Measurements from ENCODE around the gene GRM5. TPM values are rescaled to one million over a fixed set of nuclear protein-coding genes. Genes with fewer than 3 reads are reported as not detected.
A peak's percentile ranks its signal among the peaks of the same experiment; 100 is the strongest.
"Not testable (repeated sequence)": the region's sequence is repeated elsewhere in the genome, so short reads cannot be mapped to it uniquely, and the experiment has no call there.

Gene GRM5
- total RNA-seq, 1 experiment from 2014 or later: not detected

- H3K9ac ChIP-seq (ENCODE audit: low read length); BruUV-seq (replicated peaks); H3K27me3 ChIP-seq (ENCODE audit: low read length); H3K36me3 ChIP-seq (ENCODE audit: low read depth, low read length); DNase-seq; H3K9me3 ChIP-seq (ENCODE audit: low read length); H3K79me2 ChIP-seq (ENCODE audit: low read length); CTCF ChIA-PET; H2AFZ ChIP-seq (ENCODE audit: low read length); H3K4me2 ChIP-seq (ENCODE audit: low read length); POLR2A ChIA-PET (ENCODE audit: unreplicated experiment); H3F3A ChIP-seq (ENCODE audit: low read length, unreplicated experiment); H3K9me2 ChIP-seq (replicated peaks; ENCODE audit: low read length); H3K4me3 ChIP-seq (ENCODE audit: low read length); H4K20me1 ChIP-seq (ENCODE audit: low read length); ATAC-seq; H3K27ac ChIP-seq (ENCODE audit: low read length); intact Hi-C loops (cut with micrococcal nuclease): not testable (repeated sequence)
- peaks cover 14% of the 10 kb centered on the region for H3K4me1 ChIP-seq (ENCODE audit: insufficient read depth, low read length)
These were observed 221.9 kb downstream of the GRM5 start for GRCh38 chr11:88843766-88844426.

DNA sequence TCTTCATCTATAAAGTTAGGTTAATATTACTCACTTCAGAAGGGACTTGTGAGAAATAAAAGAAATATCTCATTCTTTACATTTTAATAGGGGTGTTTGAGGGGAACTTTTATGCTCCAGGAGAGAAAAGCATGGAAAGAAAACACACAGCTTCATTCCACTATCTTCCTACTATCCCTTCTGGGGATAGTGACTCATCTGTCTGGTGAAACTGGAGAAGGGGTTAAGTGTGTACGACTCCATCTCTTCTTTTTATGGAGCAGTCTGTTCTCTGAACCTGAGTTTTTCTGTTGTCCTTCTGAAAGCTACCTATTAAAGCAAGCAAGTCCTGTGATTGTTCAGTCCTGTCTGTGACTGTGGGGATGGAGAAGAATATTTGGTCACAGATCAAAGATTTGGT, 227.6 kb downstream of the GRM5 start:
- H3K9ac ChIP-seq (ENCODE audit: low read length); H3F3A ChIP-seq (ENCODE audit: low read length, unreplicated experiment); H3K27me3 ChIP-seq (ENCODE audit: low read length); intact Hi-C loops (cut with micrococcal nuclease); H3K9me2 ChIP-seq (replicated peaks; ENCODE audit: low read length); H3K4me3 ChIP-seq (ENCODE audit: low read length); POLR2A ChIA-PET (ENCODE audit: unreplicated experiment); H4K20me1 ChIP-seq (ENCODE audit: low read length); H3K79me2 ChIP-seq (ENCODE audit: low read length); BruUV-seq (replicated peaks); H2AFZ ChIP-seq (ENCODE audit: low read length); H3K36me3 ChIP-seq (ENCODE audit: low read depth, low read length); CTCF ChIA-PET; H3K9me3 ChIP-seq (ENCODE audit: low read length): not testable (repeated sequence)
- ATAC-seq (peak; percentile 100), DNase-seq (peak; percentile 78)
- H3K27ac ChIP-seq (ENCODE audit: low read length): 0 out of 2 replicates have a peak overlapping the region, but pooled peaks have one; percentile 5
- peak overlapping the region; percentile 58 for H3K4me2 ChIP-seq (ENCODE audit: low read length)
- H3K4me1 ChIP-seq (ENCODE audit: insufficient read depth, low read length): peaks cover 13% of the 10 kb centered on the region

DNA sequence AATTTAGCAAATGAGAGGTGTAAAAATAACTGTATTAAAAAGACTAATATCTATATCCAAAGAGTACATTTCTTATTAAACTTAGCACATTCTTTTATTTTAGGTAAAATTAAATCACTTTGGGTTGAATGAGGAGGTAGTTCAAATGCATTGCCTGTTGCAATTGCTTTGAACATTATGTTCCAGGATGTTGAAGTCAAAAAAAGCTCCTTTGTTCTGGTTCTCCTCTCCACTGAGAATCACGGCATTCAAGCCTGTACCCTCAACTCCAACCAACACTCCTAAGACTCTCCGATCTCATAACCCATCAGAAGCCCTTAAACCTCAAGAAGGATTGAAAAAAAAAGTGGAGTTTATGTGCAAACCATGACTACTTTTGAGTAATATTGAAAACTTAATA, 230.1 kb downstream of the GRM5 start:
- H3K79me2 ChIP-seq (ENCODE audit: low read length); POLR2A ChIA-PET (ENCODE audit: unreplicated experiment); H4K20me1 ChIP-seq (ENCODE audit: low read length); H3K9me2 ChIP-seq (replicated peaks; ENCODE audit: low read length); CTCF ChIA-PET; H3K9ac ChIP-seq (ENCODE audit: low read length); H3F3A ChIP-seq (ENCODE audit: low read length, unreplicated experiment); ATAC-seq; H3K27ac ChIP-seq (ENCODE audit: low read length); DNase-seq; intact Hi-C loops (cut with micrococcal nuclease); H3K4me3 ChIP-seq (ENCODE audit: low read length); H3K9me3 ChIP-seq (ENCODE audit: low read length); H3K27me3 ChIP-seq (ENCODE audit: low read length); H2AFZ ChIP-seq (ENCODE audit: low read length); H3K4me2 ChIP-seq (ENCODE audit: low read length); BruUV-seq (replicated peaks); H3K36me3 ChIP-seq (ENCODE audit: low read depth, low read length): not testable (repeated sequence)
- peaks cover 13% of the 10 kb centered on the region for H3K4me1 ChIP-seq (ENCODE audit: insufficient read depth, low read length)

DNA sequence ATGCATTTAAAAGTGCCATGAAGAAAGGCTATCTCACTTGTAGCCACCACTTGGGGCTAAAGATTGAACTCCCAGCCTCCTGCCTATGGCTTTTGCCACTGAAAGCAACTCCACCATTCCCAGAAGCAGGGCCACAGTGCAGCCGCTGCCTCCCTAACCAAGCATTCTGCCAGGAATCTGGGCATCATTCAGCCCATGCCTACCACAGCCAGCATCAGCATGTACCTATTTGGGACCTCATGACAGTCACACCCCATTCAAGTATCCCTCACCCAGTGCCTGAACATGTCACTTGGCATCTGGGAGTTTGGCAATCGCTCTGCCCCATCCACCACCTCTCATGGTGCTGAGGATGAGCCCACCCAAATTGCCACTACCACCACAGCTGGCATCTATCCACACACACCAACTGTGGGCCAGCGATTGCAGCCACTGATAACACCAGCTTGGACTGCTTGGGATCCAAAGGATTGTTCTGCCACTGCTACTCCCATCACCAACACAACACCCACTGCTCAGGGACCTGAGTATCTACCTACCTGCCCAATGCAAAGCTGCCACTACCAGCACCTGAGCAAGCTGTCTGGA, 234.4 kb downstream of the GRM5 start:
- Histone ChIP-seq H3K27ac (ENCODE audit: low read length) (no peak overlapping the region), H3K9me3 (ENCODE audit: low read length) (no peaks in the 10 kb centered on the region), H3K27me3 (ENCODE audit: low read length) (no peaks in the 10 kb centered on the region), H3K4me3 (ENCODE audit: low read length) (no peak overlapping the region), H3K36me3 (ENCODE audit: low read depth, low read length) (no peaks in the 10 kb centered on the region), H3F3A (ENCODE audit: low read length, unreplicated experiment) (no peaks in the 10 kb centered on the region), H3K4me2 (ENCODE audit: low read length) (no peak overlapping the region), H3K79me2 (ENCODE audit: low read length) (no peaks in the 10 kb centered on the region), H2AFZ (ENCODE audit: low read length) (no peak overlapping the region), H3K9ac (ENCODE audit: low read length) (no peak overlapping the region), H3K4me1 (ENCODE audit: insufficient read depth, low read length) (no peaks in the 10 kb centered on the region; the same call in 1 of the 2 replicates), H4K20me1 (ENCODE audit: low read length) (no peaks in the 10 kb centered on the region), H3K9me2 (replicated peaks; ENCODE audit: low read length) (no peaks in the 10 kb centered on the region)
- POLR2A ChIA-PET (ENCODE audit: unreplicated experiment): no interaction called here
- BruUV-seq (replicated peaks): no TSS peak
- ATAC-seq (no peak), DNase-seq (no peak)
- TF ChIP-seq, protein P1, sequence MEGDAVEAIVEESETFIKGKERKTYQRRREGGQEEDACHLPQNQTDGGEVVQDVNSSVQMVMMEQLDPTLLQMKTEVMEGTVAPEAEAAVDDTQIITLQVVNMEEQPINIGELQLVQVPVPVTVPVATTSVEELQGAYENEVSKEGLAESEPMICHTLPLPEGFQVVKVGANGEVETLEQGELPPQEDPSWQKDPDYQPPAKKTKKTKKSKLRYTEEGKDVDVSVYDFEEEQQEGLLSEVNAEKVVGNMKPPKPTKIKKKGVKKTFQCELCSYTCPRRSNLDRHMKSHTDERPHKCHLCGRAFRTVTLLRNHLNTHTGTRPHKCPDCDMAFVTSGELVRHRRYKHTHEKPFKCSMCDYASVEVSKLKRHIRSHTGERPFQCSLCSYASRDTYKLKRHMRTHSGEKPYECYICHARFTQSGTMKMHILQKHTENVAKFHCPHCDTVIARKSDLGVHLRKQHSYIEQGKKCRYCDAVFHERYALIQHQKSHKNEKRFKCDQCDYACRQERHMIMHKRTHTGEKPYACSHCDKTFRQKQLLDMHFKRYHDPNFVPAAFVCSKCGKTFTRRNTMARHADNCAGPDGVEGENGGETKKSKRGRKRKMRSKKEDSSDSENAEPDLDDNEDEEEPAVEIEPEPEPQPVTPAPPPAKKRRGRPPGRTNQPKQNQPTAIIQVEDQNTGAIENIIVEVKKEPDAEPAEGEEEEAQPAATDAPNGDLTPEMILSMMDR (conservative IDR thresholded peaks at IDR 0.05; ENCODE audit: low read depth, low read length): no peak
- no peak for TF ChIP-seq EZH2phosphoT487 (IDR thresholded peaks at IDR 0.05; ENCODE audit: borderline replicate concordance, low read length)
- no peak for TF ChIP-seq EZH2 (IDR thresholded peaks at IDR 0.05; ENCODE audit: low read length, unreplicated experiment)
- CTCF ChIA-PET: no interaction called here
- intact Hi-C loops (cut with micrococcal nuclease): no loop called here

All from PC-3 (cell line).